Activated CD4-positive, CD25-positive, alpha-beta regulatory T cell treated with anti-CD3 and anti-CD28 coated beads, Interleukin-2, amount 50 U/mL, for 16 hours (primary cell): ENCODE data around the gene ZNF335.
"Not testable (repeated sequence)": the region's sequence is repeated elsewhere in the genome, so short reads cannot be mapped to it uniquely, and the experiment has no call there.

Experiments
- DNase-seq: peaks from one replicate; pipeline ENCODE4 v3.0.0-alpha.2; 2020; ENCODE audit warnings: low read depth, low spot score

The ZNF335 gene

GRCh38 chr20:45911486-45912343 is 60.3 kb downstream of the ZNF335 start, which contains the start of gene PLTP:
TSS of gene PLTP (minus strand) at chr20:45912155. CDS start at chr20:45911452, 703 bp downstream.
- DNase-seq, result no peak

GRCh38 chr20:45910670-45911485 is 61.1 kb downstream of the ZNF335 start:
- peak; percentile 79 for DNase-seq

- DNase-seq, result no peak
These were observed 62.0 kb downstream of the ZNF335 start for GRCh38 chr20:45909817-45910669.

- DNase-seq, result no peak
These were observed 62.6 kb downstream of the ZNF335 start for GRCh38 chr20:45909336-45909808.

GRCh38 chr20:45908084-45908483 is 63.9 kb downstream of the ZNF335 start:
- DNase-seq, result no peak

- DNase-seq, result no peak
These were observed 64.6 kb downstream of the ZNF335 start for GRCh38 chr20:45907219-45907948.

- no peak for DNase-seq
These were observed 66.4 kb downstream of the ZNF335 start for GRCh38 chr20:45905505-45906079.

- DNase-seq, result no peak
These were observed 67.2 kb downstream of the ZNF335 start for GRCh38 chr20:45904583-45905504.

- no peak for DNase-seq
These were observed 69.8 kb downstream of the ZNF335 start for GRCh38 chr20:45902199-45902701.

- not testable (repeated sequence) for DNase-seq
These were observed 70.7 kb downstream of the ZNF335 start for GRCh38 chr20:45901332-45901731.

- DNase-seq, result no peak
These were observed 72.8 kb downstream of the ZNF335 start for GRCh38 chr20:45899046-45899835.
